B cell (primary cell): ENCODE measurements around the gene CST9L.

Source experiments
- EZH2 ChIP-seq: IDR thresholded peaks from 2 replicates; pipeline ENCODE4 v1.6.1; 2012; ENCODE audit warnings: borderline replicate concordance, low read depth, mild to moderate bottlenecking, moderate library complexity, low read length; ENCODE audit not compliant: insufficient read depth, poor library complexity, severe bottlenecking
- TF ChIP-seq, protein P1 (sequence below): fragments of 200-600 bp; IDR thresholded peaks from one replicate; pipeline ENCODE4 v1.8.0; 2022; ENCODE audit warnings: antibody characterized with exemption, mild to moderate bottlenecking

- TF ChIP-seq, protein P1, sequence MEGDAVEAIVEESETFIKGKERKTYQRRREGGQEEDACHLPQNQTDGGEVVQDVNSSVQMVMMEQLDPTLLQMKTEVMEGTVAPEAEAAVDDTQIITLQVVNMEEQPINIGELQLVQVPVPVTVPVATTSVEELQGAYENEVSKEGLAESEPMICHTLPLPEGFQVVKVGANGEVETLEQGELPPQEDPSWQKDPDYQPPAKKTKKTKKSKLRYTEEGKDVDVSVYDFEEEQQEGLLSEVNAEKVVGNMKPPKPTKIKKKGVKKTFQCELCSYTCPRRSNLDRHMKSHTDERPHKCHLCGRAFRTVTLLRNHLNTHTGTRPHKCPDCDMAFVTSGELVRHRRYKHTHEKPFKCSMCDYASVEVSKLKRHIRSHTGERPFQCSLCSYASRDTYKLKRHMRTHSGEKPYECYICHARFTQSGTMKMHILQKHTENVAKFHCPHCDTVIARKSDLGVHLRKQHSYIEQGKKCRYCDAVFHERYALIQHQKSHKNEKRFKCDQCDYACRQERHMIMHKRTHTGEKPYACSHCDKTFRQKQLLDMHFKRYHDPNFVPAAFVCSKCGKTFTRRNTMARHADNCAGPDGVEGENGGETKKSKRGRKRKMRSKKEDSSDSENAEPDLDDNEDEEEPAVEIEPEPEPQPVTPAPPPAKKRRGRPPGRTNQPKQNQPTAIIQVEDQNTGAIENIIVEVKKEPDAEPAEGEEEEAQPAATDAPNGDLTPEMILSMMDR: no peak
- no peak for TF ChIP-seq EZH2
These were observed 1.9 kb downstream of the CST9L start for GRCh38 chr20:23566199-23566932.
